A673 (cell line): Measurements from ENCODE around the gene PAF1.

Experiments
- EZH2 ChIP-seq: fragments of 200-600 bp; sonication (generic); IDR thresholded peaks from 2 replicates; pipeline ENCODE4 v1.6.1; 2017; ENCODE audit warnings: borderline replicate concordance, low read depth, mild to moderate bottlenecking, mixed read lengths, antibody characterized with exemption, low read length; ENCODE audit not compliant: poor library complexity, severe bottlenecking
- TF ChIP-seq, protein P1 (sequence below): fragments of 300-800, 200-600 bp; sonication (generic); conservative IDR thresholded peaks from 2 replicates; pipeline ENCODE4 v1.5.1; 2017; ENCODE audit warnings: low read depth, mild to moderate bottlenecking, antibody characterized with exemption, low read length, moderate library complexity, mixed read lengths

DNA sequence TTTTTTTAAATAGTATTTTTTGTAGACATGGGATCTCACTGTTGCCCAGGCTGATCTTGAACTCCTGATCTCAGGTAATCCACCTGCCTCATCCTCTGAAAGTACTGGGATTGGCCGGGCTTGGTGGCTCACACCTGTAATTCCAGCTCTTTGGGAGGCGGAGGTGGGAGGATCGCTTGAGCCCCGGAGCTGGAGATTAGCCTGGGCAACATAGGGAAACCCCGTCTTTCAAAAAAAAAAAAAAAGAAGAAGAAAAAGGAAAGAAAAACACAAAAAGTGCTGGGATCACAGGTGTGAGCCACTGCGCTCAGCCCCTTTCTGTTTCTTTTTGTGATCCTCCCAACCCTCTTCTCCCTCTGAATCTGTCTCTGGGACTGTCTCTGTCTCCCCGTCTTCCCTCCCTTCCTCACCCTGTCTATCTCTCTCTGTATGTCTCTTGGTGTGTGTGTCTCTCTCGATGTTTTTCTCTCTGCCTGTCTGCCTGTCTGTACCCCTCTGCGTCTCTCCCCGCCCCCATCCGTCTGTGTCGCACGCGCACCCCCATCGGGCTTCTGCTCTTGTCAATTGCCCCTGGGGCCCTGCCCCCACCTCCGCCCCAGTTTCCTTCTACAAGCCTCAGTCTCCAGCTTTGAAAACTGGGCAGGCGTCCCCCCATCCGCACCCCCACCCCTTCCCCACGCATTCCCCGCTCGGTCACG is 15.2 kb upstream of the PAF1 start:
- TF ChIP-seq, protein P1, sequence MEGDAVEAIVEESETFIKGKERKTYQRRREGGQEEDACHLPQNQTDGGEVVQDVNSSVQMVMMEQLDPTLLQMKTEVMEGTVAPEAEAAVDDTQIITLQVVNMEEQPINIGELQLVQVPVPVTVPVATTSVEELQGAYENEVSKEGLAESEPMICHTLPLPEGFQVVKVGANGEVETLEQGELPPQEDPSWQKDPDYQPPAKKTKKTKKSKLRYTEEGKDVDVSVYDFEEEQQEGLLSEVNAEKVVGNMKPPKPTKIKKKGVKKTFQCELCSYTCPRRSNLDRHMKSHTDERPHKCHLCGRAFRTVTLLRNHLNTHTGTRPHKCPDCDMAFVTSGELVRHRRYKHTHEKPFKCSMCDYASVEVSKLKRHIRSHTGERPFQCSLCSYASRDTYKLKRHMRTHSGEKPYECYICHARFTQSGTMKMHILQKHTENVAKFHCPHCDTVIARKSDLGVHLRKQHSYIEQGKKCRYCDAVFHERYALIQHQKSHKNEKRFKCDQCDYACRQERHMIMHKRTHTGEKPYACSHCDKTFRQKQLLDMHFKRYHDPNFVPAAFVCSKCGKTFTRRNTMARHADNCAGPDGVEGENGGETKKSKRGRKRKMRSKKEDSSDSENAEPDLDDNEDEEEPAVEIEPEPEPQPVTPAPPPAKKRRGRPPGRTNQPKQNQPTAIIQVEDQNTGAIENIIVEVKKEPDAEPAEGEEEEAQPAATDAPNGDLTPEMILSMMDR, result no peak
- no peak for TF ChIP-seq EZH2
